ENCODE data around the gene PFKM. TPM values are rescaled to one million over a fixed set of nuclear protein-coding genes. Genes with fewer than 3 reads are reported as not detected.

PFKM gene
- total RNA-seq, 1 donor from 2014 or later = 119 TPM

DNA sequence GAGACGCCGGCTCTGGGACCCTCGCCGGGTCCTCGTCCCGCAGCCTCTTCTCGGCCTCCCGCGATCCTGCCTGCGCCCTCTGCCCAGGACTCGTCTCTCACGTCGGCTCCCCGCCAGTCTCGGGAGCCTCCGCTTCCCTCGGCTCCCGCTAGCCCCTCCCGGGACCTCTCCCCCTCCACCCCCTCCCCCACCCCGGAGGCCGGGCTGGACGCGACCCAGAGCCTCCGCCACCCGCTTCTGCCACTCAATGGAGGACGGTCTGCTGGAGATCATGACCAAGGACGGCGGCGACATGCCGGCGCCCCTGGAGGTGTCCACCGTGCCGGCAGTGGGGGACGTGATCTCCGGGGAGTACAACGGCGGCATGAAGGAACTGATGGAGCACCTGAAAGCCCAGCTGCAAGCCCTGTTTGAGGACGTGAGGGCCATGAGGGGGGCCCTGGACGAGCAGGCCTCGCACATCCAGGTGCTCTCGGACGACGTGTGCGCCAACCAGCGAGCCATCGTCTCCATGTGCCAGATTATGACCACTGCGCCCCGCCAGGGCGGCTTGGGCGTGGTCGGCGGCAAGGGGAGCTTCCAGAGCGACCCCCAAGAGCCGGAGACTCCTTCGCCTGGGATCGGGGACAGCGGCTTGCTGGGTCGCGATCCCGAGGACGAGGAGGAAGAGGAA lies 64.8 kb downstream of the PFKM start:
- H3K4me3 Mint-ChIP-seq = peak overlapping the region; percentile 77
- peak; percentile 25 for TF ChIP-seq CTCF (conservative IDR thresholded peaks at IDR 0.05)
- peaks cover 91% of the 10 kb centered on the region for H3K27me3 Mint-ChIP-seq
- H3K27ac Mint-ChIP-seq = no peak overlapping the region
- H3K4me1 Mint-ChIP-seq (ENCODE audit: unreplicated experiment) = peaks cover 11% of the 10 kb centered on the region
- no peak for DNase-seq (ENCODE audit: extremely low spot score, unreplicated experiment)
- H3K36me3 Mint-ChIP-seq = no peaks in the 10 kb centered on the region
- H3K9me3 Mint-ChIP-seq = no peaks in the 10 kb centered on the region

GRCh38 chr12:48184549-48184922 lies 65.4 kb downstream of the PFKM start:
- Mint-ChIP-seq H3K4me1 (ENCODE audit: unreplicated experiment) (peaks cover 11% of the 10 kb centered on the region), H3K27ac (no peak overlapping the region), H3K27me3 (peaks cover 90% of the 10 kb centered on the region), H3K4me3 (peak overlapping the region; percentile 79), H3K9me3 (no peaks in the 10 kb centered on the region), H3K36me3 (no peaks in the 10 kb centered on the region)
- TF ChIP-seq CTCF (conservative IDR thresholded peaks at IDR 0.05) = no peak
- no peak for DNase-seq (ENCODE audit: extremely low spot score, unreplicated experiment)

GRCh38 chr12:48185181-48185919 lies 66.2 kb downstream of the PFKM start:
- Mint-ChIP-seq H3K36me3 (no peaks in the 10 kb centered on the region), H3K4me1 (ENCODE audit: unreplicated experiment) (peaks cover 11% of the 10 kb centered on the region), H3K9me3 (no peaks in the 10 kb centered on the region), H3K4me3 (peak overlapping the region; percentile 79), H3K27me3 (peaks cover 90% of the 10 kb centered on the region), H3K27ac (peak overlapping the region; percentile 32)
- no peak for DNase-seq (ENCODE audit: extremely low spot score, unreplicated experiment)
- no peak for TF ChIP-seq CTCF (conservative IDR thresholded peaks at IDR 0.05)

GRCh38 chr12:48187916-48188695 lies 68.9 kb downstream of the PFKM start:
- no peak for DNase-seq (ENCODE audit: extremely low spot score, unreplicated experiment)
- no peak for TF ChIP-seq CTCF (conservative IDR thresholded peaks at IDR 0.05)
- H3K4me3 Mint-ChIP-seq = no peak overlapping the region
- no peak overlapping the region for H3K27ac Mint-ChIP-seq
- peaks cover 3% of the 10 kb centered on the region for H3K4me1 Mint-ChIP-seq (ENCODE audit: unreplicated experiment)
- no peaks in the 10 kb centered on the region for H3K36me3 Mint-ChIP-seq
- peaks cover 70% of the 10 kb centered on the region for H3K27me3 Mint-ChIP-seq
- H3K9me3 Mint-ChIP-seq = no peaks in the 10 kb centered on the region

- no peak for DNase-seq (ENCODE audit: extremely low spot score, unreplicated experiment)
- Mint-ChIP-seq H3K4me3 (no peak overlapping the region), H3K36me3 (no peaks in the 10 kb centered on the region), H3K9me3 (no peaks in the 10 kb centered on the region), H3K27ac (no peak overlapping the region), H3K27me3 (peaks cover 63% of the 10 kb centered on the region), H3K4me1 (ENCODE audit: unreplicated experiment) (peaks cover 4% of the 10 kb centered on the region)
- TF ChIP-seq CTCF (conservative IDR thresholded peaks at IDR 0.05) = peak; percentile 91
Measured at GRCh38 chr12:48189331-48190125, 70.4 kb downstream of the PFKM start.

All from type B pancreatic cell (in vitro differentiated cells).